GM23338 (cell line): Measurements from ENCODE around the gene MAPK1. TPM values are rescaled to one million over a fixed set of nuclear protein-coding genes. Genes with fewer than 3 reads are reported as not detected.

Experiments used
- ATAC-seq: fragments of 200-7000 bp; cut with Tn5 transposase; 3 replicates; pipeline ENCODE4 v1.9.1; 2020
- DNase-seq: peaks from one replicate; pipeline ENCODE4 v3.0.0-alpha.2; 2015; ENCODE audit warnings: low spot score
- H2AFZ ChIP-seq: fragments of 200-600 bp; sonication (generic); 2 replicates; pipeline ENCODE4 v1.8.0; 2016; ENCODE audit warnings: antibody characterized with exemption, mild to moderate bottlenecking, moderate library complexity
- H3F3A ChIP-seq: fragments of 200-600 bp; sonication (generic); replicated peaks from 2 replicates; pipeline ENCODE4 v1.8.0; 2017; ENCODE audit warnings: antibody characterized with exemption, mixed run types, low read depth
- H3K27ac ChIP-seq: fragments of 200-600 bp; sonication (generic); 2 replicates; pipeline ENCODE4 v1.6.1; 2016; ENCODE audit warnings: low read depth
- H3K27me3 ChIP-seq: fragments of 200-600 bp; sonication (generic); 2 replicates; pipeline ENCODE4 v1.8.0; 2016; ENCODE audit warnings: mild to moderate bottlenecking, mixed run types, moderate library complexity; ENCODE audit not compliant: insufficient read depth
- H3K36me3 ChIP-seq: fragments of 200-600 bp; sonication (generic); 2 replicates; pipeline ENCODE4 v1.8.0; 2016; ENCODE audit warnings: mild to moderate bottlenecking; ENCODE audit not compliant: insufficient read depth
- H3K4me1 ChIP-seq: fragments of 200-600 bp; sonication (generic); 2 replicates; pipeline ENCODE4 v1.8.0; 2016; ENCODE audit warnings: mild to moderate bottlenecking, moderate library complexity; ENCODE audit not compliant: insufficient read depth
- H3K4me2 ChIP-seq: fragments of 200-600 bp; sonication (generic); 2 replicates; pipeline ENCODE4 v1.7.1; 2017; ENCODE audit warnings: mixed run types
- H3K4me3 ChIP-seq: fragments of 200-600 bp; sonication (generic); 2 replicates; pipeline ENCODE4 v1.6.1; 2016; ENCODE audit warnings: mixed run types
- H3K79me2 ChIP-seq: fragments of 200-600 bp; sonication (generic); replicated peaks from 2 replicates; pipeline ENCODE4 v1.8.0; 2017; ENCODE audit warnings: mild to moderate bottlenecking; ENCODE audit not compliant: insufficient read depth
- H3K9me2 ChIP-seq: fragments of 200-600 bp; sonication (generic); 2 replicates; pipeline ENCODE4 v1.8.0; 2017; ENCODE audit not compliant: insufficient read depth
- H4K20me1 ChIP-seq: fragments of 200-600 bp; sonication (generic); replicated peaks from 2 replicates; pipeline ENCODE4 v1.8.0; 2017; ENCODE audit warnings: mild to moderate bottlenecking; ENCODE audit not compliant: insufficient read depth
- H3K27ac Mint-ChIP-seq: 2 replicates; pipeline ENCODE4 v1.8.0; 2020; ENCODE audit warnings: inconsistent platforms, mild to moderate bottlenecking, moderate library complexity, mixed read lengths
- H3K27me3 Mint-ChIP-seq: 3 replicates; pipeline ENCODE4 v1.8.0; 2022; ENCODE audit warnings: low read depth, mild to moderate bottlenecking, moderate library complexity, mixed read lengths, inconsistent platforms; ENCODE audit not compliant: insufficient read depth, poor library complexity
- H3K36me3 Mint-ChIP-seq: 3 replicates; pipeline ENCODE4 v1.8.0; 2021; ENCODE audit warnings: low read depth, mild to moderate bottlenecking, inconsistent platforms, moderate library complexity, mixed read lengths
- H3K4me1 Mint-ChIP-seq: 3 replicates; pipeline ENCODE4 v1.8.0; 2020; ENCODE audit warnings: mild to moderate bottlenecking, inconsistent platforms, mixed read lengths
- H3K4me3 Mint-ChIP-seq: 3 replicates; pipeline ENCODE4 v1.8.0; 2021; ENCODE audit warnings: moderate library complexity, mild to moderate bottlenecking, inconsistent platforms, mixed read lengths
- H3K9me3 Mint-ChIP-seq: 3 replicates; pipeline ENCODE4 v1.8.0; 2020; ENCODE audit warnings: moderate library complexity, mild to moderate bottlenecking, inconsistent platforms, mixed read lengths
- CREB1 ChIP-seq: fragments of 250-450 bp; sonication (Bioruptor Pico); IDR thresholded peaks from 2 replicates; pipeline ENCODE4 v1.5.0; 2020; ENCODE audit warnings: low read depth, mild to moderate bottlenecking, moderate library complexity
- EZH2 ChIP-seq: fragments of 200-600 bp; sonication (generic); IDR thresholded peaks from one replicate; pipeline ENCODE4 v1.8.0; 2017; ENCODE audit warnings: antibody characterized with exemption, mild to moderate bottlenecking, low read depth; ENCODE audit not compliant: unreplicated experiment
- EZH2phosphoT487 ChIP-seq: fragments of 200-600 bp; sonication (generic); IDR thresholded peaks from one replicate; pipeline ENCODE4 v1.8.1; 2018; ENCODE audit warnings: antibody characterized with exemption; ENCODE audit not compliant: unreplicated experiment
- JUNB ChIP-seq: IDR thresholded peaks from one replicate; pipeline ENCODE4 v1.6.1; 2016; ENCODE audit warnings: antibody characterized with exemption; ENCODE audit not compliant: unreplicated experiment
- NANOG ChIP-seq: IDR thresholded peaks from 2 replicates; pipeline ENCODE4 v1.6.1; 2016; ENCODE audit warnings: antibody characterized with exemption, borderline replicate concordance
- POLR2AphosphoS5 ChIP-seq: IDR thresholded peaks from 2 replicates; pipeline ENCODE4 v1.6.1; 2016; ENCODE audit warnings: antibody characterized with exemption, low read depth
- STAT1 ChIP-seq: IDR thresholded peaks from one replicate; pipeline ENCODE4 v1.6.1; 2016; ENCODE audit warnings: antibody characterized with exemption; ENCODE audit not compliant: unreplicated experiment
- ZNF114 ChIP-seq: fragments of 250-450 bp; sonication (Bioruptor Pico); IDR thresholded peaks from 2 replicates; pipeline ENCODE4 v1.5.0; 2020; ENCODE audit warnings: mild to moderate bottlenecking, moderate library complexity
- ZNF331 ChIP-seq: fragments of 250-450 bp; sonication (Bioruptor Pico); IDR thresholded peaks from 2 replicates; pipeline ENCODE4 v1.5.0; 2020; ENCODE audit warnings: low read depth, mild to moderate bottlenecking, moderate library complexity
- polyA plus RNA-seq: library from polyadenylated mRNA; unstranded; fragments of >200 nt; fragmentation: Nextera tagmentation; extraction: Ambion mirVana; gene quantifications from 2 replicates; pipeline ENCODE4 v1.2.1, GENCODE V29; 2016
- total RNA-seq: library from RNA; depleted of rRNA; stranded (reverse); fragments of >200 nt; shearing (Covaris generic); gene quantifications from 2 replicates; pipeline ENCODE4 v1.2.3, GENCODE V29; 2014
- TF ChIP-seq, protein P1 (sequence below): IDR thresholded peaks from one replicate; pipeline ENCODE4 v1.6.1; 2018; ENCODE audit warnings: antibody characterized with exemption; ENCODE audit not compliant: unreplicated experiment
- TF ChIP-seq, protein P2 (sequence below): fragments of 250-450 bp; sonication (Bioruptor Pico); IDR thresholded peaks from 2 replicates; pipeline ENCODE4 v1.5.0; 2020; ENCODE audit warnings: mild to moderate bottlenecking, moderate library complexity
- TF ChIP-seq, protein P3 (sequence below), 2 experiments: fragments of 200-600 bp in 1 of 2; sonication (generic) in 1 of 2; conservative IDR thresholded peaks; 2 replicates each; pipeline versions ENCODE4 v1.5.1 to v1.6.1; 2016 to 2017; ENCODE audit warnings: antibody characterized with exemption in 2 of 2, low read depth in 2 of 2, mild to moderate bottlenecking in 2 of 2, moderate library complexity in 1 of 2
- TF ChIP-seq, protein P4 (sequence below): IDR thresholded peaks from 2 replicates; pipeline ENCODE4 v1.6.1; 2016; ENCODE audit warnings: antibody characterized with exemption

MAPK1 gene
- total and polyA plus RNA-seq, 2 experiments from 2014 or later = 17.4 to 77.5 TPM

DNA sequence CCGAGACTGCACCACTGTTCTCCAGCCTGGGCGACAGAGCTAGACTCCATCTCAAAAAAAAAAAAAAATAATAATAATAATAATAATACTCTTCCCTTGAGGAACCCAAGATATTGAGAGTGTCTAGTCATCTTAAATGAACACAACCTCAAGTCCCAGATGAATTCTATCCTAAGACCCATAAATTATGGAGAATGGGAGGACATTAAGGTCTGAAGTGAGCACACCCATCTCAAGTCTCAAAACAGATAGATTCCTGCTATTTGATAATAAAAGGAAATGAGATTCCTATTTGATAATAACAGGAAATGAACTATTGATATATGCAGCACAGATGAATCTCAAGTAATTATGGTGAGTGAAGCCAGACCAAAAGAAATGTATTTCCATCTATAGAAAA lies 51.5 kb downstream of the MAPK1 start:
- peaks cover 13% of the 10 kb centered on the region for H3K36me3 Mint-ChIP-seq
- Histone ChIP-seq H3K4me1 (peaks cover 25% of the 10 kb centered on the region), H3K9me2 (no peaks in the 10 kb centered on the region), H4K20me1 (peaks cover 60% of the 10 kb centered on the region), H3K27ac (no peak overlapping the region), H3K4me2 (no peak overlapping the region), H3K4me3 (no peak overlapping the region), H3K27me3 (no peaks in the 10 kb centered on the region), H2AFZ (no peak overlapping the region), H3F3A (0 out of 2 replicates have a peak, but pooled peaks cover 4% of the 10 kb centered on the region), H3K36me3 (no peaks in the 10 kb centered on the region), H3K79me2 (peaks cover 100% of the 10 kb centered on the region)
- DNase-seq (no peak), ATAC-seq (no peak)
- H3K9me3 Mint-ChIP-seq = 0 out of 3 replicates have a peak, but pooled peaks cover under 1% of the 10 kb centered on the region
- no peak overlapping the region for H3K4me3 Mint-ChIP-seq
- no peak overlapping the region for H3K27ac Mint-ChIP-seq
- peaks cover 14% of the 10 kb centered on the region for H3K27me3 Mint-ChIP-seq
- no peak for TF ChIP-seq POLR2AphosphoS5
- no peak for TF ChIP-seq EZH2phosphoT487
- TF ChIP-seq, protein P1, sequence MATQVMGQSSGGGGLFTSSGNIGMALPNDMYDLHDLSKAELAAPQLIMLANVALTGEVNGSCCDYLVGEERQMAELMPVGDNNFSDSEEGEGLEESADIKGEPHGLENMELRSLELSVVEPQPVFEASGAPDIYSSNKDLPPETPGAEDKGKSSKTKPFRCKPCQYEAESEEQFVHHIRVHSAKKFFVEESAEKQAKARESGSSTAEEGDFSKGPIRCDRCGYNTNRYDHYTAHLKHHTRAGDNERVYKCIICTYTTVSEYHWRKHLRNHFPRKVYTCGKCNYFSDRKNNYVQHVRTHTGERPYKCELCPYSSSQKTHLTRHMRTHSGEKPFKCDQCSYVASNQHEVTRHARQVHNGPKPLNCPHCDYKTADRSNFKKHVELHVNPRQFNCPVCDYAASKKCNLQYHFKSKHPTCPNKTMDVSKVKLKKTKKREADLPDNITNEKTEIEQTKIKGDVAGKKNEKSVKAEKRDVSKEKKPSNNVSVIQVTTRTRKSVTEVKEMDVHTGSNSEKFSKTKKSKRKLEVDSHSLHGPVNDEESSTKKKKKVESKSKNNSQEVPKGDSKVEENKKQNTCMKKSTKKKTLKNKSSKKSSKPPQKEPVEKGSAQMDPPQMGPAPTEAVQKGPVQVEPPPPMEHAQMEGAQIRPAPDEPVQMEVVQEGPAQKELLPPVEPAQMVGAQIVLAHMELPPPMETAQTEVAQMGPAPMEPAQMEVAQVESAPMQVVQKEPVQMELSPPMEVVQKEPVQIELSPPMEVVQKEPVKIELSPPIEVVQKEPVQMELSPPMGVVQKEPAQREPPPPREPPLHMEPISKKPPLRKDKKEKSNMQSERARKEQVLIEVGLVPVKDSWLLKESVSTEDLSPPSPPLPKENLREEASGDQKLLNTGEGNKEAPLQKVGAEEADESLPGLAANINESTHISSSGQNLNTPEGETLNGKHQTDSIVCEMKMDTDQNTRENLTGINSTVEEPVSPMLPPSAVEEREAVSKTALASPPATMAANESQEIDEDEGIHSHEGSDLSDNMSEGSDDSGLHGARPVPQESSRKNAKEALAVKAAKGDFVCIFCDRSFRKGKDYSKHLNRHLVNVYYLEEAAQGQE = no peak
- TF ChIP-seq STAT1 = no peak
- TF ChIP-seq NANOG = no peak
- no peak for TF ChIP-seq ZNF114
- TF ChIP-seq ZNF331 = no peak
- TF ChIP-seq JUNB = no peak
- TF ChIP-seq CREB1 = no peak
- TF ChIP-seq, protein P2, sequence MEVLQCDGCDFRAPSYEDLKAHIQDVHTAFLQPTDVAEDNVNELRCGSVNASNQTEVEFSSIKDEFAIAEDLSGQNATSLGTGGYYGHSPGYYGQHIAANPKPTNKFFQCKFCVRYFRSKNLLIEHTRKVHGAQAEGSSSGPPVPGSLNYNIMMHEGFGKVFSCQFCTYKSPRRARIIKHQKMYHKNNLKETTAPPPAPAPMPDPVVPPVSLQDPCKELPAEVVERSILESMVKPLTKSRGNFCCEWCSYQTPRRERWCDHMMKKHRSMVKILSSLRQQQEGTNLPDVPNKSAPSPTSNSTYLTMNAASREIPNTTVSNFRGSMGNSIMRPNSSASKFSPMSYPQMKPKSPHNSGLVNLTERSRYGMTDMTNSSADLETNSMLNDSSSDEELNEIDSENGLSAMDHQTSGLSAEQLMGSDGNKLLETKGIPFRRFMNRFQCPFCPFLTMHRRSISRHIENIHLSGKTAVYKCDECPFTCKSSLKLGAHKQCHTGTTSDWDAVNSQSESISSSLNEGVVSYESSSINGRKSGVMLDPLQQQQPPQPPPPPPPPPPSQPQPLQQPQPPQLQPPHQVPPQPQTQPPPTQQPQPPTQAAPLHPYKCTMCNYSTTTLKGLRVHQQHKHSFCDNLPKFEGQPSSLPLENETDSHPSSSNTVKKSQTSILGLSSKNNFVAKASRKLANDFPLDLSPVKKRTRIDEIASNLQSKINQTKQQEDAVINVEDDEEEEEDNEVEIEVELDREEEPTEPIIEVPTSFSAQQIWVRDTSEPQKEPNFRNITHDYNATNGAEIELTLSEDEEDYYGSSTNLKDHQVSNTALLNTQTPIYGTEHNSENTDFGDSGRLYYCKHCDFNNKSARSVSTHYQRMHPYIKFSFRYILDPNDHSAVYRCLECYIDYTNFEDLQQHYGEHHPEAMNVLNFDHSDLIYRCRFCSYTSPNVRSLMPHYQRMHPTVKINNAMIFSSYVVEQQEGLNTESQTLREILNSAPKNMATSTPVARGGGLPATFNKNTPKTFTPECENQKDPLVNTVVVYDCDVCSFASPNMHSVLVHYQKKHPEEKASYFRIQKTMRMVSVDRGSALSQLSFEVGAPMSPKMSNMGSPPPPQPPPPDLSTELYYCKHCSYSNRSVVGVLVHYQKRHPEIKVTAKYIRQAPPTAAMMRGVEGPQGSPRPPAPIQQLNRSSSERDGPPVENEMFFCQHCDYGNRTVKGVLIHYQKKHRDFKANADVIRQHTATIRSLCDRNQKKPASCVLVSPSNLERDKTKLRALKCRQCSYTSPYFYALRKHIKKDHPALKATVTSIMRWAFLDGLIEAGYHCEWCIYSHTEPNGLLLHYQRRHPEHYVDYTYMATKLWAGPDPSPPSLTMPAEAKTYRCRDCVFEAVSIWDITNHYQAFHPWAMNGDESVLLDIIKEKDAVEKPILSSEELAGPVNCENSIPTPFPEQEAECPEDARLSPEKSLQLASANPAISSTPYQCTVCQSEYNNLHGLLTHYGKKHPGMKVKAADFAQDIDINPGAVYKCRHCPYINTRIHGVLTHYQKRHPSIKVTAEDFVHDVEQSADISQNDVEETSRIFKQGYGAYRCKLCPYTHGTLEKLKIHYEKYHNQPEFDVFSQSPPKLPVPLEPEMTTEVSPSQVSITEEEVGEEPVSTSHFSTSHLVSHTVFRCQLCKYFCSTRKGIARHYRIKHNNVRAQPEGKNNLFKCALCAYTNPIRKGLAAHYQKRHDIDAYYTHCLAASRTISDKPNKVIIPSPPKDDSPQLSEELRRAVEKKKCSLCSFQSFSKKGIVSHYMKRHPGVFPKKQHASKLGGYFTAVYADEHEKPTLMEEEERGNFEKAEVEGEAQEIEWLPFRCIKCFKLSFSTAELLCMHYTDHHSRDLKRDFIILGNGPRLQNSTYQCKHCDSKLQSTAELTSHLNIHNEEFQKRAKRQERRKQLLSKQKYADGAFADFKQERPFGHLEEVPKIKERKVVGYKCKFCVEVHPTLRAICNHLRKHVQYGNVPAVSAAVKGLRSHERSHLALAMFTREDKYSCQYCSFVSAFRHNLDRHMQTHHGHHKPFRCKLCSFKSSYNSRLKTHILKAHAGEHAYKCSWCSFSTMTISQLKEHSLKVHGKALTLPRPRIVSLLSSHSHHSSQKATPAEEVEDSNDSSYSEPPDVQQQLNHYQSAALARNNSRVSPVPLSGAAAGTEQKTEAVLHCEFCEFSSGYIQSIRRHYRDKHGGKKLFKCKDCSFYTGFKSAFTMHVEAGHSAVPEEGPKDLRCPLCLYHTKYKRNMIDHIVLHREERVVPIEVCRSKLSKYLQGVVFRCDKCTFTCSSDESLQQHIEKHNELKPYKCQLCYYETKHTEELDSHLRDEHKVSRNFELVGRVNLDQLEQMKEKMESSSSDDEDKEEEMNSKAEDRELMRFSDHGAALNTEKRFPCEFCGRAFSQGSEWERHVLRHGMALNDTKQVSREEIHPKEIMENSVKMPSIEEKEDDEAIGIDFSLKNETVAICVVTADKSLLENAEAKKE (CRISPR knock-in tag) = no peak
- TF ChIP-seq EZH2 = no peak
- TF ChIP-seq, protein P3, sequence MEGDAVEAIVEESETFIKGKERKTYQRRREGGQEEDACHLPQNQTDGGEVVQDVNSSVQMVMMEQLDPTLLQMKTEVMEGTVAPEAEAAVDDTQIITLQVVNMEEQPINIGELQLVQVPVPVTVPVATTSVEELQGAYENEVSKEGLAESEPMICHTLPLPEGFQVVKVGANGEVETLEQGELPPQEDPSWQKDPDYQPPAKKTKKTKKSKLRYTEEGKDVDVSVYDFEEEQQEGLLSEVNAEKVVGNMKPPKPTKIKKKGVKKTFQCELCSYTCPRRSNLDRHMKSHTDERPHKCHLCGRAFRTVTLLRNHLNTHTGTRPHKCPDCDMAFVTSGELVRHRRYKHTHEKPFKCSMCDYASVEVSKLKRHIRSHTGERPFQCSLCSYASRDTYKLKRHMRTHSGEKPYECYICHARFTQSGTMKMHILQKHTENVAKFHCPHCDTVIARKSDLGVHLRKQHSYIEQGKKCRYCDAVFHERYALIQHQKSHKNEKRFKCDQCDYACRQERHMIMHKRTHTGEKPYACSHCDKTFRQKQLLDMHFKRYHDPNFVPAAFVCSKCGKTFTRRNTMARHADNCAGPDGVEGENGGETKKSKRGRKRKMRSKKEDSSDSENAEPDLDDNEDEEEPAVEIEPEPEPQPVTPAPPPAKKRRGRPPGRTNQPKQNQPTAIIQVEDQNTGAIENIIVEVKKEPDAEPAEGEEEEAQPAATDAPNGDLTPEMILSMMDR (conservative IDR thresholded peaks at IDR 0.05; ENCODE audit: low read depth in 2 of 2) = no peak
- TF ChIP-seq, protein P4, sequence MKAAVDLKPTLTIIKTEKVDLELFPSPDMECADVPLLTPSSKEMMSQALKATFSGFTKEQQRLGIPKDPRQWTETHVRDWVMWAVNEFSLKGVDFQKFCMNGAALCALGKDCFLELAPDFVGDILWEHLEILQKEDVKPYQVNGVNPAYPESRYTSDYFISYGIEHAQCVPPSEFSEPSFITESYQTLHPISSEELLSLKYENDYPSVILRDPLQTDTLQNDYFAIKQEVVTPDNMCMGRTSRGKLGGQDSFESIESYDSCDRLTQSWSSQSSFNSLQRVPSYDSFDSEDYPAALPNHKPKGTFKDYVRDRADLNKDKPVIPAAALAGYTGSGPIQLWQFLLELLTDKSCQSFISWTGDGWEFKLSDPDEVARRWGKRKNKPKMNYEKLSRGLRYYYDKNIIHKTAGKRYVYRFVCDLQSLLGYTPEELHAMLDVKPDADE = no peak
- peaks cover 34% of the 10 kb centered on the region for H3K4me1 Mint-ChIP-seq
